Muscle of leg (tissue), 11 donors: ENCODE results near the gene SPA17. TPM values are rescaled to one million over a fixed set of nuclear protein-coding genes. Genes with fewer than 3 reads are reported as not detected.

Source experiments
- DNase-seq: peaks from one replicate; pipeline ENCODE4 v3.0.0; 2013
- H3K27ac ChIP-seq: one replicate; pipeline ENCODE4 v1.5.1; 2013; ENCODE audit warnings: mild to moderate bottlenecking, low read length, control low read depth
- H3K27me3 ChIP-seq: one replicate; pipeline ENCODE4 v1.6.1; 2013; ENCODE audit warnings: low read length; ENCODE audit not compliant: control insufficient read depth, insufficient read depth
- H3K36me3 ChIP-seq: one replicate; pipeline ENCODE4 v1.6.1; 2013; ENCODE audit warnings: low read length; ENCODE audit not compliant: control insufficient read depth, insufficient read depth
- H3K4me1 ChIP-seq: one replicate; pipeline ENCODE4 v1.6.1; 2013; ENCODE audit warnings: low read length; ENCODE audit not compliant: control insufficient read depth, insufficient read depth
- H3K4me3 ChIP-seq: one replicate; pipeline ENCODE4 v1.5.1; 2013; ENCODE audit warnings: low read length, control low read depth
- H3K9me3 ChIP-seq: replicated peaks from 2 replicates; pipeline ENCODE4 v1.6.1; 2013; ENCODE audit warnings: low read depth, low read length; ENCODE audit not compliant: control insufficient read depth
- WGBS: methylation state at CpG from one replicate; pipeline ENCODE4 v1.1.5; 2013; ENCODE audit warnings: missing lambda C conversion rate; ENCODE audit not compliant: insufficient coverage; 5-methylcytosine and 5-hydroxymethylcytosine counted together
- polyA plus RNA-seq, 8 donors: library from polyadenylated mRNA; unstranded; fragments of 120-200 nt; gene quantifications; one replicate each; pipeline versions ENCODE4 v1.2.1 to v1.2.3, GENCODE V29; 2013; ENCODE audit warnings: inconsistent platforms in 1 of 8, low replicate concordance in 1 of 8; ENCODE audit not compliant: insufficient read length in 8 of 8, insufficient read depth in 1 of 8
- total RNA-seq: library from RNA; stranded (reverse); fragments of 120-200 nt; gene quantifications from one replicate; pipeline ENCODE4 v1.2.4, GENCODE V29; 2013

SPA17 gene
- total and polyA plus RNA-seq, 9 donors, result 3.5 to 6.6 (median 4.4) TPM

DNA sequence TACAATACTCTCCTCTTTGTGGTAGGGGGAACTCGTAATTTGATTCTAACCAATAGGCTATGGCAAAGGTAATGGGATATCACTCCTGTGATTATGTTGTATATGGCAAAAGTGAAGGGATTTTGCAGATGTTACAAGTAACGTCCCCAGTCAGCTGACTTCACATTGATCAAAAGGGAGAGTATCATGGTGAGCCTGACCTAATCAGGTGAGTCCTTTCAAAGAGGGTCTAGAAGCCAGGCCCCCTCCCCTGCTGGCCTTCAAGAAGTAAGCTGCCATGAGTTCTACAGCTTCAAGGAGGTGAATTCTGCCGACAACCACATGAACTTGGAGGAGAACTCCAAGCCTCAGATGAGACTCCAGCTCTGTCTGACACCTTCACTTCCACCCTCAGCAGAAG lies 31.1 kb upstream of the SPA17 start:
- Histone ChIP-seq H3K9me3 (no peaks in the 10 kb centered on the region), H3K27ac (no peak overlapping the region), H3K4me1 (peaks cover 2% of the 10 kb centered on the region), H3K27me3 (no peaks in the 10 kb centered on the region), H3K4me3 (no peak overlapping the region), H3K36me3 (peaks cover 17% of the 10 kb centered on the region)
- WGBS, result 59% methylated on average over 2 of the region's 3 CpGs
- no peak for DNase-seq

DNA sequence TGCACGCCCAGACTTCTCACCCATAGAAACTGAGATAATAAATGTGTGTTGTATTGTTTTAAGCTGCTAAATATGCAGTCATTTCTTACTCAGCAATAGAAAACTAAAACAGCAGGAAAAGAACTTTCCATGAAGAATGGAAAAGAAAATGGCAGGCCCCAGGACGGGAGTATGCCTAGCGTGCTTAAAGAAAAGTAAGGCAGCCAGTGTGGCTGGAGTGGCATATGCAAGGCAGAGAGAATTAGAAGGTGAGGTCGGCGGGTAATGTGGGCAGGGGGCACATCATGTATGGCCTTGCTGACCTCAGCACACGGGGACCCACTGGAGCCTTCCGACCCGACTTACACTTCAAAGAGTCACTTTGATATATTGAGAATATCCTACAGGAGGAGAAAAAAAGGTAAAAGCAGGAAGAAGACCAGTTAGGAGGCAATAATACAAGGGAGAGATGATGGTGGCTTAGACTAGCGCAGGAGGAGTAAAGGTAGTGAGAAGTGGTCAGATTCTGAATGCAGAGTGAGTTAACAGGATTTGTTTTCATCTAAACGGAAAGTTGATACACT lies 30.6 kb upstream of the SPA17 start:
- H3K27ac ChIP-seq, result no peak overlapping the region
- H3K9me3 ChIP-seq, result no peaks in the 10 kb centered on the region
- DNase-seq, result no peak
- peaks cover 15% of the 10 kb centered on the region for H3K36me3 ChIP-seq
- 82% methylated on average over 3 of the region's 10 CpGs for WGBS
- no peaks in the 10 kb centered on the region for H3K27me3 ChIP-seq
- H3K4me3 ChIP-seq, result no peak overlapping the region
- peaks cover 2% of the 10 kb centered on the region for H3K4me1 ChIP-seq

DNA sequence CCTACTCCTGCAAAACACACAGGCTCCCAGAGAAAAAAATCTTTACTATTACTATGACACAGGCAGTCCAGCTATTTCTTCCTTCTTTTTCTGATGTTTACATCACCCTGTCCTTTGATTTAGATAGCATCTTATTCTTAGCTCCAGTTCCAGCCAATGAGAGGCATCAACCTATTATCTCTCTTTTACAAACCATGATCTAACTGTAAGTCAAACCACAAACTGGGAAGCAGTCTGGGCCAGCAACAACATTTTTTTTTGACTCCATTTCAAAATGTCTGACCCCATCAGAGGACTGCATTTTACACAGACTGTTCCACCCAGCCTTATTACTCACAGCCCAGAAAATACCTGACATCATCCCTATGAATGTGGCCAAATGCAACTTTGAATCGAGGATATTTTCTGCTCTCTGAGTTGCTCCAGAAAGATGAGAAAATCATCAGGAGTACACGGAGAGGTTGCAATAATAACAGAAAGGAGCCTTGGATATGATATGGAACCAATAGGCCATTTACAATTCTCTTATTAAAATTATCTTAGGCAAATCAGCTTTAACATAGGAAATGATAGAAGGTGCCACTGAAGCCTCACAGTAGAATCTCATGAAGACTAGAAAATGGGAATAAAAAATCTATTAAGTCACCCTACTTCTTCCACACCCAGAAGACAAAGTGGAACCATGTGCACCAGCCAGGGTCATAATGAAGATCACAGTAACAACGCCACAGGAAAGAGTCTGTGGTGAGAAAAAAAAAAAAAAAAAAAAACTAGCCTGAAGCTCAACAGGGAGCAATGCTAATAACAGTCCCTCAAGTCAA lies 29.9 kb upstream of the SPA17 start:
- no CpG with 5 or more reads among the region's 3 CpGs for WGBS
- Histone ChIP-seq H3K27me3 (no peaks in the 10 kb centered on the region), H3K9me3 (no peaks in the 10 kb centered on the region), H3K36me3 (peaks cover 9% of the 10 kb centered on the region), H3K4me3 (no peak overlapping the region), H3K4me1 (peaks cover 2% of the 10 kb centered on the region), H3K27ac (no peak overlapping the region)
- peak; percentile 49 for DNase-seq

DNA sequence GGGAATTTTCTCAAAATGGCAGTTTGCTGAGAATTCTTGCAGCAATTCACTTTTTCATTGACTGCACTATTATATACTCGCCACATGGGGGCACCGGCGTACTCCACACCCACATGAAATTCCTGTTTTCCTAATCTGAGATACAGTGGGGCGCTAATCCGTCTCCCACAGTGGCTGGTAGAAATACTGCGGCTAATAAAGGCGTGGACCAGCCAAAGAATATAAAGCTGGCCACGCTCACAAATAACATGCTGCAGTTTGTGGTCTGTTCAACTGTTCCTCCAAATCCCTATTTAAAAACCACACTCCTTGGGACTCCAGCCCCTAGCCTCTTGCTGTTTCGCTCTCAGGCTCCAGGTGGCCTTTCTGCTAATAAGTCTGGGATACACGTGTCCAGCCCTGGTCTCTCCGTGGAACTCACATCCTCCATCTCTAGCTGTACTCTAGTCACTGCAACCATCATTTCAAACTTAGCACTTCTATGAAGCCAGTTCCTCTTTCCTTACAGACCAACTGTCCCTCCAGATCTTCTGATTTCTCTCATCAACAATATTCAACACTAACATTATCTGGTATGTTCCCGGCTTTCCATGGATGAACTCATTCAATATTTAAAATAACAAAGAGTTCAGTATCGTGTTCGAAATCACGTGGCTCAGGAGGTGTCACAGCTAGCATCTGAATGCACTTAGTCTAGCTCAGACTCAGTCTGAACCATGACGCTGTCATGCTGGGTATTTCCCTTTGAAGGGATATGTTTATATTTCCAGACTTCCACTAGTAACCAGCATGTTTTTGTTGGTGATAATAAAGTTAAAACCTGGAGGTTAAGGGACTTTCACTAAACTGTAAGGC lies 29.1 kb upstream of the SPA17 start:
- peaks cover 2% of the 10 kb centered on the region for H3K4me1 ChIP-seq
- peaks cover 5% of the 10 kb centered on the region for H3K36me3 ChIP-seq
- no peak overlapping the region for H3K27ac ChIP-seq
- WGBS, result 18% methylated on average over 14 of the region's 16 CpGs
- H3K9me3 ChIP-seq, result no peaks in the 10 kb centered on the region
- H3K27me3 ChIP-seq, result no peaks in the 10 kb centered on the region
- no peak overlapping the region for H3K4me3 ChIP-seq
- peak; percentile 63 for DNase-seq

DNA sequence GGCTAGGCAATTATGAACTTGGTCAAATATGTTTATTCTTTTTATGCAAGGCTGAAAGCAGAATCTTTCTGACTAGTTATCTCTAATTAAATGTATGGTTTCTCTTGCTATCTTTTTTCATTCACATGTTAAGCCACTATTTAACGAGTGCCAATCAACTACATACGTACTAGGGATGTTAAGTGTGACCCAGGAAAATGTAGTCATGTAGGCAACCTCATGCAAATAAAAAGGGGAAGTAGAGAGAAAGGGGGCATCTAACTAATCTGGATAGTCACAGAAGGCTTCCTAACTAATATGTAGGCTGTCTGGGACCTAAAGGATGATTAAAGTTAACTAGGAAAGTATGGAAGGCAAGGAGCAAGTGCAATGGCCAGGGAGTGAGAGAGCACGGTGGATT lies 27.6 kb upstream of the SPA17 start:
- Histone ChIP-seq H3K4me3 (no peak overlapping the region), H3K9me3 (no peaks in the 10 kb centered on the region), H3K27ac (no peak overlapping the region), H3K36me3 (no peaks in the 10 kb centered on the region), H3K27me3 (no peaks in the 10 kb centered on the region), H3K4me1 (peaks cover 2% of the 10 kb centered on the region)
- no CpG with 5 or more reads among the region's 3 CpGs for WGBS
- no peak for DNase-seq

DNA sequence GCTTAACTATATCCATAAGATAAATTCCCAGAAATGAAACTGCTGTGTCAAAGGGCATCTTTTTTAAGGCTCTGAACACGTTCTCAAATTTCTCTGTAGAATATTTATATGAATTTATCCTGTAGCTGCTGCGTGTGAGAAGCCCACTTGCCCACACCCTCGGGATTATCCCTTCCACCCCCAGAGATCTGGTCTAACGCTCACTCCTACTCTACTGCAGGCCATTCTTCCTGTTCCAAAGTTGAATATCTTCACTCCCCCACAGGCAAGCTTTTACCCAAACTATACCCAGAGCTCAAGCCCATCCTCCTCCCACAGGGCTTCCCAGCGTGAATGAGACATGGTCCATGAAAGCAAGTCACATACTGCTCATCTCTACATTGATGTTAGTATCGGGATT lies 25.1 kb upstream of the SPA17 start:
- no peak overlapping the region for H3K4me3 ChIP-seq
- H3K4me1 ChIP-seq, result peaks cover 2% of the 10 kb centered on the region
- 57% methylated on average over 2 of the region's 6 CpGs for WGBS
- no peak overlapping the region for H3K27ac ChIP-seq
- no peaks in the 10 kb centered on the region for H3K36me3 ChIP-seq
- no peaks in the 10 kb centered on the region for H3K27me3 ChIP-seq
- no peak for DNase-seq
- H3K9me3 ChIP-seq, result no peaks in the 10 kb centered on the region

DNA sequence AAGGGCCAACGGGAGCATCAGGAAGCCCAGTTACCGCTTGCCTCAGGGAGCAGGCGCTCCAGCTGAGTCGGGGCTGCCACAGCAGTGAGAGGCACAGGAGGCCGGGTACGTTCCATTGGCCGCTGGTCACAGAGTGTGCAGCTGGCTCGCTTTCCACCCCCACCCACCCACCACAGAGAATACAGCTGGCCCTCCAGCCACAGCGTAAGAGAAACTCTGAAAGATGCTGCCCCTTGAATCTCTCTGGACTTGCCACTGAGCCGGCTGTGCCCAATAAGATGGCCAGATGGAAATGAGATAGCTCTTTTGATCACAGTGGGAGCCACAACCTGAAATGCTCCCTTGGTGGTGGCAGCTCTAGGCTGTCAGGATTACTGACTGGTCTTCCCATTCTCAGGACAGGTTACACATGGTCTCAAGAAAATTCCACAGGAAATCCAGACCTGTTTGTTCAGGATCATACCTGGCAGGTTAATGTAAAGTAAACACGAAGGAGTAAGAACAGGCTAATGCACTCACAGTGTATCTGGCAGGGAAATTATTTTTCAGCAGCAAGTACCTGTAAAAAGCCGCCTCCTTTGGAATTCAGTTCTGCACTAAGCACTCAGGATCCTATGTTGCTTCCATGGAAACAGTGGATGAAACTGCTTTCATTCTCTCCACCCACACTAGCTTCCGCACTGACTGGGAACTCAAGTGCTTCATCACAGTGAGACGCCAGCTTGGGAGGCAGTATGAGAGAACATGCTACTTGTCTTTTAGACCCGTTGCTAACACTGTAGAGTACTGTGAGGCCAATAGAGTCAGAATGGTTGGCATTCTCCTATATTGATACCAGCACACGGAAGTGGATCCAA lies 16.7 kb upstream of the SPA17 start:
- no peaks in the 10 kb centered on the region for H3K9me3 ChIP-seq
- no peaks in the 10 kb centered on the region for H3K36me3 ChIP-seq
- no peaks in the 10 kb centered on the region for H3K27me3 ChIP-seq
- peak; percentile 47 for DNase-seq
- 32% methylated on average over 8 of the region's 16 CpGs for WGBS
- H3K27ac ChIP-seq, result no peak overlapping the region
- no peak overlapping the region for H3K4me3 ChIP-seq
- no peaks in the 10 kb centered on the region for H3K4me1 ChIP-seq

DNA sequence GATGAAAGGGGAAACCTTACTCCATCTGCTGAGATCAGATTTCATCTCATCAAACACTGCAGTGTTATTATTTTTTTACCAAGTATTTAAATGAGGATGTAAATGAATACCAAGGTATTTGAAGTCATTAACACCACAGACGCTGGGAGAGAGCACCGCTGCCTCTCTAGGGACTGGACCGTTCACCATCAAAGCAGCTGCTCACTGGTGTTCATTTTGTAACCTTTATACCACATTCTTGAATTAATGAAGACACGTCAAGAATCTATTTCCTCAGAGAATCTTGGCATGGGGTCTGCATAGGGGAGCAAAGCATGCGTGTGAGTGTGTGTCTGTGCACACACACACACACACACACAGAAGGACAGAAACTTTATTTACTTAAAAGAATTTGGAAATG lies 15.8 kb upstream of the SPA17 start:
- 50% methylated on average over 3 of the region's 5 CpGs for WGBS
- H3K4me3 ChIP-seq, result no peak overlapping the region
- no peaks in the 10 kb centered on the region for H3K36me3 ChIP-seq
- no peak overlapping the region for H3K27ac ChIP-seq
- DNase-seq, result no peak
- no peaks in the 10 kb centered on the region for H3K27me3 ChIP-seq
- H3K9me3 ChIP-seq, result no peaks in the 10 kb centered on the region
- H3K4me1 ChIP-seq, result no peaks in the 10 kb centered on the region

DNA sequence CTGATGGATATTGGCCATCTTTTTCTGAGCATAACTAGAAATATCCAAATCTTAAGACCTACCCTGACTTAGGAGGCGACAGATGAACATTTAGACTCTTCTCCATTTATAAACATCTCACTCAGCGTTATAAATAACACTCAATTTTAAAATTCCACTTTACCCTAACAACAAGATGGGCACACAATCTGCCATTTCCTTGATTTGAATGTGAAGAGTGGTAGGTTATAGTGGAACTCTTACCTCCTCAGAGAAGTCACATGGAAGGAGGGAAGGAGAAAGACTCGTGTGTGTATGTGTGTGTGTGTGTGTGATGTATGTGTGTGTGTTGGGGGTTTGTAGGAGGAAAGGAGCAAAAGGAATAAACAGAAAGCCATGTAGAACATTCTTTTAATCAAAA lies 15.2 kb upstream of the SPA17 start:
- WGBS, result no CpG with 5 or more reads among the region's 3 CpGs
- no peak overlapping the region for H3K4me3 ChIP-seq
- H3K36me3 ChIP-seq, result no peaks in the 10 kb centered on the region
- H3K4me1 ChIP-seq, result no peaks in the 10 kb centered on the region
- H3K27me3 ChIP-seq, result no peaks in the 10 kb centered on the region
- DNase-seq, result no peak
- H3K9me3 ChIP-seq, result no peaks in the 10 kb centered on the region
- H3K27ac ChIP-seq, result no peak overlapping the region
